Head of caudate nucleus (tissue), 42 donors: Measurements from ENCODE around the gene CIBAR2.

Experiments used
- DNase-seq, 42 donors: peaks; one replicate each; pipeline versions ENCODE4 v3.0.0 to v3.0.0-alpha.2; 2020 to 2021; ENCODE audit warnings: mixed read lengths in 7 of 42
- intact Hi-C: fragments of 100-400 bp; cut with DNase I; formaldehyde crosslinking; loops from one replicate; pipeline ENCODE4 v1.15.0; 2022

CIBAR2 gene

GRCh38 chr16:85111184-85111583 is 1.1 kb downstream of the CIBAR2 start:
- intact Hi-C loops = loop anchor here (10.0 kb wide), 1 partner anchor 134 kb away; no protein-coding TSS in a partner anchor
- no peak for DNase-seq

- intact Hi-C loops = loop anchor here (10.0 kb wide), 1 partner anchor 135 kb away; no protein-coding TSS in a partner anchor
- DNase-seq = no peak
These were observed 2.2 kb downstream of the CIBAR2 start for GRCh38 chr16:85110105-85110504.

- intact Hi-C loops = no loop called here
- DNase-seq = no peak
These were observed 4.7 kb downstream of the CIBAR2 start for GRCh38 chr16:85107532-85107931.

GRCh38 chr16:85107083-85107482 is 5.2 kb downstream of the CIBAR2 start:
- no peak for DNase-seq
- intact Hi-C loops = no loop called here

- intact Hi-C loops = no loop called here
These were observed 6.8 kb downstream of the CIBAR2 start for GRCh38 chr16:85105475-85105874.

GRCh38 chr16:85104821-85105391 is 7.4 kb downstream of the CIBAR2 start:
- intact Hi-C loops = no loop called here
- DNase-seq = peak in 32 of 42 donors; percentile 14 to 66 (median 40)

More at GRCh38 chr16:85105475-85105874, 6.8 kb downstream of the CIBAR2 start:
- no peak for DNase-seq

- no peak for DNase-seq
- intact Hi-C loops = no loop called here
These were observed 8.1 kb downstream of the CIBAR2 start for GRCh38 chr16:85104147-85104546.

- DNase-seq = no peak
- intact Hi-C loops = no loop called here
These were observed 8.9 kb downstream of the CIBAR2 start for GRCh38 chr16:85103114-85104079.

GRCh38 chr16:85101956-85102630 is 10.2 kb downstream of the CIBAR2 start:
- no peak for DNase-seq
- intact Hi-C loops = no loop called here

- intact Hi-C loops = no loop called here
- no peak for DNase-seq
These were observed 12.0 kb downstream of the CIBAR2 start for GRCh38 chr16:85100265-85100664.

GRCh38 chr16:85098565-85098964 is 13.7 kb downstream of the CIBAR2 start:
- intact Hi-C loops = no loop called here
- DNase-seq = no peak

GRCh38 chr16:85096921-85097320 is 15.4 kb downstream of the CIBAR2 start:
- no peak for DNase-seq

GRCh38 chr16:85094812-85095211 is 17.5 kb downstream of the CIBAR2 start:
- intact Hi-C loops = no loop called here
- DNase-seq = no peak

More at GRCh38 chr16:85096921-85097320, 15.4 kb downstream of the CIBAR2 start:
- intact Hi-C loops = no loop called here

GRCh38 chr16:85094176-85094805 is 18.0 kb downstream of the CIBAR2 start:
- no peak for DNase-seq
- intact Hi-C loops = no loop called here

- no peak for DNase-seq
- intact Hi-C loops = no loop called here
These were observed 18.6 kb downstream of the CIBAR2 start for GRCh38 chr16:85093705-85094104.

- peak in 14 of 42 donors; percentile 25 to 56 (median 41) for DNase-seq
These were observed 19.4 kb downstream of the CIBAR2 start for GRCh38 chr16:85092851-85093250.

GRCh38 chr16:85092309-85092708 is 20.0 kb downstream of the CIBAR2 start:
- intact Hi-C loops = no loop called here
- DNase-seq = no peak

More at GRCh38 chr16:85092851-85093250, 19.4 kb downstream of the CIBAR2 start:
- intact Hi-C loops = no loop called here

GRCh38 chr16:85091522-85091910 is 20.8 kb downstream of the CIBAR2 start:
- no peak for DNase-seq
- intact Hi-C loops = no loop called here

- intact Hi-C loops = no loop called here
- DNase-seq = no peak
These were observed 21.3 kb downstream of the CIBAR2 start for GRCh38 chr16:85090873-85091521.
